ENCODE results near the gene ACSL5. TPM values are rescaled to one million over a fixed set of nuclear protein-coding genes. Genes with fewer than 3 reads are reported as not detected.

Gene ACSL5
- total RNA-seq, 1 experiment from 2014 or later: 1.4 TPM

DNA sequence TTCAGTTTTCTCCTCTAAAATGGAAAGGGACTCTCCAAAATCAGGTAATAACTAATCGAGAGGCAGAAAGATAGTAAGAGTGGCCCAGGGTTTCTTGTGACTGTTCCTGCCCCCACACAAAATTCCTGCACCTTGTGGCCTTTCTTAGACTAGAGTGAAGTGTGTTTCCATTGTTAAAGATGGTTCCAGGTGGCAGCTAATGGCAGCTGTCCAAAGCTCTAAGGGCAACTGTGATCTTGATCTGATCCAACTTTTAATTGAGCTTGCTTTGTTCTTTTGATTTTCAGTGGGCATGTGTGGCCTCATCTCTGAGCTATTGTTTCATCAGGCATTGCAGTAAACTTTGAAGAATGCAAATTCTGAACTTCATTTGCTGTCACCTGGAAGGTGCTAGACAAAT is 19.4 kb downstream of the ACSL5 start:
- H3K79me2 ChIP-seq (ENCODE audit: low read length): no peaks in the 10 kb centered on the region
- intact Hi-C loops (cut with micrococcal nuclease): no loop called here
- ATAC-seq: no peak
- no peak for DNase-seq
- no peak overlapping the region for H3K4me3 ChIP-seq (ENCODE audit: low read length)
- no peak overlapping the region for H2AFZ ChIP-seq (ENCODE audit: low read length)
- H3K9me2 ChIP-seq (replicated peaks; ENCODE audit: low read length): no peaks in the 10 kb centered on the region
- no peak overlapping the region for H3K9ac ChIP-seq (ENCODE audit: low read length)
- ChIA-PET POLR2A (ENCODE audit: unreplicated experiment) (no interaction called here), CTCF (no interaction called here)
- peaks cover 23% of the 10 kb centered on the region for H3K4me1 ChIP-seq (ENCODE audit: insufficient read depth, low read length)
- H3K27me3 ChIP-seq (ENCODE audit: low read length): no peaks in the 10 kb centered on the region
- no peak overlapping the region for H3K4me2 ChIP-seq (ENCODE audit: low read length)
- H4K20me1 ChIP-seq (ENCODE audit: low read length): no peaks in the 10 kb centered on the region
- H3K27ac ChIP-seq (ENCODE audit: low read length): no peak overlapping the region
- TF ChIP-seq EZH2 (IDR thresholded peaks at IDR 0.05; ENCODE audit: low read length, unreplicated experiment): no peak
- no peak for TF ChIP-seq EZH2phosphoT487 (IDR thresholded peaks at IDR 0.05; ENCODE audit: borderline replicate concordance, low read length)
- TF ChIP-seq, protein P1, sequence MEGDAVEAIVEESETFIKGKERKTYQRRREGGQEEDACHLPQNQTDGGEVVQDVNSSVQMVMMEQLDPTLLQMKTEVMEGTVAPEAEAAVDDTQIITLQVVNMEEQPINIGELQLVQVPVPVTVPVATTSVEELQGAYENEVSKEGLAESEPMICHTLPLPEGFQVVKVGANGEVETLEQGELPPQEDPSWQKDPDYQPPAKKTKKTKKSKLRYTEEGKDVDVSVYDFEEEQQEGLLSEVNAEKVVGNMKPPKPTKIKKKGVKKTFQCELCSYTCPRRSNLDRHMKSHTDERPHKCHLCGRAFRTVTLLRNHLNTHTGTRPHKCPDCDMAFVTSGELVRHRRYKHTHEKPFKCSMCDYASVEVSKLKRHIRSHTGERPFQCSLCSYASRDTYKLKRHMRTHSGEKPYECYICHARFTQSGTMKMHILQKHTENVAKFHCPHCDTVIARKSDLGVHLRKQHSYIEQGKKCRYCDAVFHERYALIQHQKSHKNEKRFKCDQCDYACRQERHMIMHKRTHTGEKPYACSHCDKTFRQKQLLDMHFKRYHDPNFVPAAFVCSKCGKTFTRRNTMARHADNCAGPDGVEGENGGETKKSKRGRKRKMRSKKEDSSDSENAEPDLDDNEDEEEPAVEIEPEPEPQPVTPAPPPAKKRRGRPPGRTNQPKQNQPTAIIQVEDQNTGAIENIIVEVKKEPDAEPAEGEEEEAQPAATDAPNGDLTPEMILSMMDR (conservative IDR thresholded peaks at IDR 0.05; ENCODE audit: low read depth, low read length): no peak
- H3K36me3 ChIP-seq (ENCODE audit: low read depth, low read length): no peaks in the 10 kb centered on the region
- no TSS peak for BruUV-seq (replicated peaks)
- H3F3A ChIP-seq (ENCODE audit: low read length, unreplicated experiment): no peaks in the 10 kb centered on the region
- H3K9me3 ChIP-seq (ENCODE audit: low read length): no peaks in the 10 kb centered on the region

DNA sequence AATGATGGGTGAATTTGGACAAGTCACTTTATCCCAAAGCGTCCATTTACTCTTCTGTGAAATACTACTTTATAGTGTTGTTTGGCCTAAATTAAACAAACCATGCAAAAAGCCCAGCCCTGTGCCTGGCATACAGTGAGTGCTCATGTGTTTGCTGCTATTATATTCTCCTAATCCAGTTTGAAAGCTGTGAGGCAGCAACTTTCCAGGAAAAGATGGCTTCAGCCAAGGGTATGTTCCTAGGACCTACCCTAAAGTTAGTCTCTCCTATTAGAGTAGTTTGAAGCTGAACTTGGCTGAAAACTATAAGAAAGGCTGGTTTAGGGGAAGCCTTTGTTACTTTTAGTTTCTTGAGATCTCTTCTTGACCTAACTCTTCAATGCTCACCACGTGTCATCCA is 19.9 kb downstream of the ACSL5 start:
- no peaks in the 10 kb centered on the region for H3K27me3 ChIP-seq (ENCODE audit: low read length)
- H3K79me2 ChIP-seq (ENCODE audit: low read length): no peaks in the 10 kb centered on the region
- ChIA-PET CTCF (no interaction called here), POLR2A (ENCODE audit: unreplicated experiment) (no interaction called here)
- H3K9ac ChIP-seq (ENCODE audit: low read length): no peak overlapping the region
- BruUV-seq (replicated peaks): no TSS peak
- DNase-seq (no peak), ATAC-seq (no peak)
- H3F3A ChIP-seq (ENCODE audit: low read length, unreplicated experiment): no peaks in the 10 kb centered on the region
- intact Hi-C loops (cut with micrococcal nuclease): no loop called here
- peaks cover 23% of the 10 kb centered on the region for H3K4me1 ChIP-seq (ENCODE audit: insufficient read depth, low read length)
- no peak overlapping the region for H3K4me3 ChIP-seq (ENCODE audit: low read length)
- H2AFZ ChIP-seq (ENCODE audit: low read length): no peak overlapping the region
- no peaks in the 10 kb centered on the region for H3K36me3 ChIP-seq (ENCODE audit: low read depth, low read length)
- no peaks in the 10 kb centered on the region for H3K9me2 ChIP-seq (replicated peaks; ENCODE audit: low read length)
- H3K4me2 ChIP-seq (ENCODE audit: low read length): no peak overlapping the region
- H3K27ac ChIP-seq (ENCODE audit: low read length): no peak overlapping the region
- H4K20me1 ChIP-seq (ENCODE audit: low read length): no peaks in the 10 kb centered on the region
- TF ChIP-seq EZH2phosphoT487 (IDR thresholded peaks at IDR 0.05; ENCODE audit: borderline replicate concordance, low read length) (no peak), EZH2 (IDR thresholded peaks at IDR 0.05; ENCODE audit: low read length, unreplicated experiment) (no peak)
- TF ChIP-seq, protein P1 (conservative IDR thresholded peaks at IDR 0.05; ENCODE audit: low read depth, low read length): no peak
- no peaks in the 10 kb centered on the region for H3K9me3 ChIP-seq (ENCODE audit: low read length)

DNA sequence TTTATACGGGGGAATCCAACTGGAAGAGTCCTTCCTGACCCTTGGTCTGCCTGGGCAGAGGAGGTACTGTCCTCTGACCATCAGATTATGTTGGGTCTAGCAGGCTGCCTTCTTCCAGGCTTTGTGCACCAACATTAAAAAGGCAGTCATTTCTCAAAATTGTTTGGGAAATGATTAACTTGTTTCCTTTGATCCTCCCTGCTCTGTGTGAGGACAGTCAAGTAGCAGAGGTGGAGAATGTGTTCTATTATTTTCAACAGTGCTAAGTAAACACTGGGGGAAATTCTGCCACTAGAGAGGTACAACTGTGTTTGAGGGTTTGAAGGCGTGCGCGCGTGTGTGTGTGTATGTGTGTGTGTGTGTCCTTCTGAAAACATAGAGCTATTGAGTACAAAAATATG is 20.6 kb downstream of the ACSL5 start:
- Histone ChIP-seq H3K9me3 (ENCODE audit: low read length) (no peaks in the 10 kb centered on the region), H4K20me1 (ENCODE audit: low read length) (no peaks in the 10 kb centered on the region), H3K27me3 (ENCODE audit: low read length) (no peaks in the 10 kb centered on the region), H2AFZ (ENCODE audit: low read length) (no peak overlapping the region), H3K4me1 (ENCODE audit: insufficient read depth, low read length) (peaks cover 17% of the 10 kb centered on the region), H3K79me2 (ENCODE audit: low read length) (no peaks in the 10 kb centered on the region), H3K36me3 (ENCODE audit: low read depth, low read length) (no peaks in the 10 kb centered on the region), H3K27ac (ENCODE audit: low read length) (no peak overlapping the region), H3K9ac (ENCODE audit: low read length) (no peak overlapping the region), H3K9me2 (replicated peaks; ENCODE audit: low read length) (no peaks in the 10 kb centered on the region), H3K4me3 (ENCODE audit: low read length) (no peak overlapping the region), H3F3A (ENCODE audit: low read length, unreplicated experiment) (no peaks in the 10 kb centered on the region), H3K4me2 (ENCODE audit: low read length) (no peak overlapping the region)
- no TSS peak for BruUV-seq (replicated peaks)
- ChIA-PET CTCF (no interaction called here), POLR2A (ENCODE audit: unreplicated experiment) (no interaction called here)
- TF ChIP-seq, protein P1 (conservative IDR thresholded peaks at IDR 0.05; ENCODE audit: low read depth, low read length): no peak
- no peak for TF ChIP-seq EZH2 (IDR thresholded peaks at IDR 0.05; ENCODE audit: low read length, unreplicated experiment)
- no peak for TF ChIP-seq EZH2phosphoT487 (IDR thresholded peaks at IDR 0.05; ENCODE audit: borderline replicate concordance, low read length)
- intact Hi-C loops (cut with micrococcal nuclease): no loop called here
- no peak for ATAC-seq
- no peak for DNase-seq

Data from PC-3 (cell line).